Measurements from ENCODE around the gene RASAL1. TPM values are rescaled to one million over a fixed set of nuclear protein-coding genes. Genes with fewer than 3 reads are reported as not detected.

RASAL1 gene
- total and polyA plus RNA-seq, 11 donors = not detected

- no peak for ATAC-seq
- H3K27me3 ChIP-seq = peaks cover 13 to 46% (median 26%) of the 10 kb centered on the region in 9 donors
- DNase-seq = peak in 1 of 5 donors; percentile 5
Measured at GRCh38 chr12:113137861-113138783, 2.6 kb upstream of the RASAL1 start.

GRCh38 chr12:113136990-113137511 lies 1.5 kb upstream of the RASAL1 start:
- intact Hi-C loops (cut with DNase I) = no loop called here
- DNase-seq (peak in 1 of 5 donors; percentile 6), ATAC-seq (no peak)
- Histone ChIP-seq H3K9me3 (no peaks in the 10 kb centered on the region), H3K27ac (no peak overlapping the region), H3K4me3 (no peak overlapping the region), H3K27me3 (peaks cover 13 to 55% (median 26%) of the 10 kb centered on the region in 9 donors), H3K36me3 (no peaks in the 10 kb centered on the region), H3K4me1 (peaks cover 0 to 17% (median 0%) of the 10 kb centered on the region in 12 donors)
- 65 to 79% (median 72%) methylated on average over 5 to 6 of the region's 6 CpGs for WGBS, 4 donors
- TF ChIP-seq POLR2A (IDR thresholded peaks at IDR 0.05) = no peak
- no peak for TF ChIP-seq CTCF (IDR thresholded peaks at IDR 0.05)

More at GRCh38 chr12:113137861-113138783, 2.6 kb upstream of the RASAL1 start:
- Histone ChIP-seq H3K4me3 (no peak overlapping the region), H3K4me1 (peaks cover 0 to 28% (median 0%) of the 10 kb centered on the region in 12 donors), H3K27ac (no peak overlapping the region), H3K9me3 (no peaks in the 10 kb centered on the region), H3K36me3 (no peaks in the 10 kb centered on the region)
- 77 to 89% (median 83%) methylated on average over 11 to 12 of the region's 12 CpGs for WGBS, 4 donors
- intact Hi-C loops (cut with DNase I) = no loop called here
- TF ChIP-seq CTCF (IDR thresholded peaks at IDR 0.05) (no peak), POLR2A (IDR thresholded peaks at IDR 0.05) (no peak)

- no peak overlapping the region for H3K4me3 ChIP-seq
- TF ChIP-seq POLR2A (IDR thresholded peaks at IDR 0.05) = no peak
- no peak for TF ChIP-seq CTCF (IDR thresholded peaks at IDR 0.05)
- ATAC-seq (no peak), DNase-seq (peak in 1 of 5 donors; percentile 1)
- H3K4me1 ChIP-seq = peaks cover 0 to 11% (median 0%) of the 10 kb centered on the region in 12 donors
- intact Hi-C loops (cut with DNase I) = no loop called here
- peaks cover 13 to 60% (median 26%) of the 10 kb centered on the region in 9 donors for H3K27me3 ChIP-seq
- no peaks in the 10 kb centered on the region for H3K9me3 ChIP-seq
- WGBS, 4 donors = 30 to 35% (median 34%) methylated on average over 18 to 21 of the region's 21 CpGs
- H3K27ac ChIP-seq = no peak overlapping the region
- H3K36me3 ChIP-seq = no peaks in the 10 kb centered on the region
Measured at GRCh38 chr12:113136128-113136989, 798 bp upstream of the RASAL1 start.

Data from heart left ventricle (tissue), 16 donors.